ENCODE measurements around the gene ALDH3A1. TPM values are rescaled to one million over a fixed set of nuclear protein-coding genes. Genes with fewer than 3 reads are reported as not detected.

The ALDH3A1 gene
- total RNA-seq, 4 donors from 2014 or later = 41.7 to 128 (median 83.9) TPM

- Histone ChIP-seq H3K4me3 (no peak overlapping the region), H3K27ac (no peak overlapping the region), H3K4me1 (peaks cover 63% of the 10 kb centered on the region), H3K9me3 (no peaks in the 10 kb centered on the region), H3K27me3 (no peaks in the 10 kb centered on the region), H3K36me3 (no peaks in the 10 kb centered on the region)
- no peak for TF ChIP-seq POLR2AphosphoS5 (IDR thresholded peaks at IDR 0.05)
- no peak for TF ChIP-seq CTCF (IDR thresholded peaks at IDR 0.05)
- TF ChIP-seq POLR2A (IDR thresholded peaks at IDR 0.05) = no peak
- no peak for TF ChIP-seq EP300 (IDR thresholded peaks at IDR 0.05)
- WGBS = 88% methylated on average over 16 of the region's 23 CpGs
- DNase-seq (ENCODE audit: low spot score in 2 of 2) = peak in 1 of 2 donors; percentile 59
These were observed 28.5 kb downstream of the ALDH3A1 start for GRCh38 chr17:19719355-19720209.

DNA sequence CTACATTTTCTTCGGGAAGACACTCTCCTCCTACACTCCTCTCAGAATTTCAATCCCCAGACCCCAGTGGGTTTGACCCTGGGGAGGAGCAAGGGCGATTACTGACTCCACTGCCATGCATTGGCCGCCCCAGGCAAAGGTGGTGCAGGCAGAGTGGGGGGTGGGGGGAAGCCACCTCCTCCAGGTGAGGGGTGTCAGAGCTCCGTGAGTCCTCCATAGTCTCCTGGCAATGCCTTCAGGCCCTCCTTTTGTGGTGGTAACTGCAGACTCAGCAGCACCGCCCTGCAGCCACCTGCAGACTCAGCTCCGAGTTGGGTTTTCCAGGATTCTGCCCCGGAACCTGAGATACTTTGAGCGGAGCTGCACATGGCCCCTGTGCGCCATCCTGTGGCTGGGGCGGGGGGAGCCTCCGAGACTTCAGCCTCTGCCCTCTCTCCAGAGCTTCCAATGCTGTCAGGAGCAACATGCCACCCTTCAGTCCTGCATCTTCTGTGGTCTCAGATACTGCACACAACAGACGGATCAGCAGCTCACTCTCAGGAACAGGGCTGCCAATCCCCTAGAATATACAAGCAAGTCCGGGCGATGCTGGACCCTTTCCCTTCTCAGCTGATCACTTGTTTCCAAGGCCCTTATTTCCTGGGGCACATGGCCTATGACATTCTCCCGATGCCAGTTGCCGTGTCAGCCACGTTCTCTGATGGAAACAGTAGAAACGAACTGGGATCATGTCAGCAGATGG lies 29.3 kb downstream of the ALDH3A1 start:
- DNase-seq (ENCODE audit: low spot score in 2 of 2) = no peak
- Histone ChIP-seq H3K36me3 (no peaks in the 10 kb centered on the region), H3K4me1 (peaks cover 55% of the 10 kb centered on the region), H3K9me3 (no peaks in the 10 kb centered on the region), H3K27ac (no peak overlapping the region), H3K27me3 (no peaks in the 10 kb centered on the region), H3K4me3 (no peak overlapping the region)
- 69% methylated on average over 10 of the region's 18 CpGs for WGBS
- TF ChIP-seq EP300 (IDR thresholded peaks at IDR 0.05) (no peak), CTCF (IDR thresholded peaks at IDR 0.05) (peak in 1 of 2 donors; percentile 28)

DNA sequence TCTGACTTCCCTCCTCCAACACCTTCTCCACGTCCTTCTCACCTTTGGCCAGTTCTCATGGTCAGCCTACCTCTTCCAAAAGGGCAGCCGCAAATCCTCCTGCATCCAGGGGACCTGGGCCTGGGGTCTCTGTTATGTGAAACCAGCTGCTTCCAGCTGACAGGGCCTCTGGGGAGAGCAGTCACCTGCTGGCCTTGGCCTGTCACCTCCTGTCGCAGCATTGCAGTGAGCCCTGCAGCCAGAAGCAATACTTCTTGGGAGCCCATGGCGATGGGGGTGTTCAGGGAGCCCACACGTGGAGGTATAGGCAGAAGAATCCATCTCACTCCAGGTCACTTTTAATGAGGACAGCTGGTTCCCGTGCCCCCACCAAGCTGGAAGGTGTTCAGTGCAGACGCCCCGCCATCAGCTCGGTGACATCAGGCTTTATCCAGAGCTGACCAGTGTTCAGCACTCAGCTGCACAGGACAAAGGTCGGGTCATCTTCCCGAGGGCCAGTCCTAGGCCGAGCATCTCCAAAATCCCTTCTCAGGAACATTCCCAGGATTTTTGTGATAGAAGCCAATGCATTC lies 30.0 kb downstream of the ALDH3A1 start:
- DNase-seq (ENCODE audit: low spot score in 2 of 2) = no peak
- Histone ChIP-seq H3K36me3 (no peaks in the 10 kb centered on the region), H3K4me3 (no peak overlapping the region), H3K4me1 (peaks cover 54% of the 10 kb centered on the region), H3K27ac (no peak overlapping the region), H3K27me3 (no peaks in the 10 kb centered on the region), H3K9me3 (no peaks in the 10 kb centered on the region)
- 80% methylated on average over 12 of the region's 12 CpGs for WGBS
- no peak for TF ChIP-seq EP300 (IDR thresholded peaks at IDR 0.05)
- no peak for TF ChIP-seq POLR2AphosphoS5 (IDR thresholded peaks at IDR 0.05)
- TF ChIP-seq POLR2A (IDR thresholded peaks at IDR 0.05) = no peak
- TF ChIP-seq CTCF (IDR thresholded peaks at IDR 0.05) = no peak

GRCh38 chr17:19717411-19717908 lies 30.6 kb downstream of the ALDH3A1 start:
- Histone ChIP-seq H3K9me3 (no peaks in the 10 kb centered on the region), H3K4me3 (no peak overlapping the region), H3K27me3 (no peaks in the 10 kb centered on the region), H3K36me3 (no peaks in the 10 kb centered on the region), H3K27ac (no peak overlapping the region), H3K4me1 (peaks cover 54% of the 10 kb centered on the region)
- WGBS = 65% methylated on average over 10 of the region's 10 CpGs
- DNase-seq (ENCODE audit: low spot score in 2 of 2) = no peak
- TF ChIP-seq POLR2A (IDR thresholded peaks at IDR 0.05) = no peak

GRCh38 chr17:19717031-19717360 lies 31.1 kb downstream of the ALDH3A1 start:
- no peaks in the 10 kb centered on the region for H3K9me3 ChIP-seq
- DNase-seq (ENCODE audit: low spot score in 2 of 2) = no peak
- H3K27ac ChIP-seq = no peak overlapping the region
- TF ChIP-seq POLR2AphosphoS5 (IDR thresholded peaks at IDR 0.05) = no peak
- no peak for TF ChIP-seq EP300 (IDR thresholded peaks at IDR 0.05)
- no peak for TF ChIP-seq POLR2A (IDR thresholded peaks at IDR 0.05)
- TF ChIP-seq CTCF (IDR thresholded peaks at IDR 0.05) = no peak
- no peaks in the 10 kb centered on the region for H3K36me3 ChIP-seq
- WGBS = 74% methylated on average over 3 of the region's 7 CpGs
- H3K4me1 ChIP-seq = peaks cover 54% of the 10 kb centered on the region
- H3K4me3 ChIP-seq = no peak overlapping the region
- no peaks in the 10 kb centered on the region for H3K27me3 ChIP-seq

Data from suprapubic skin (tissue), 4 donors.